Measurements from ENCODE around the gene MACROH2A1. TPM values are rescaled to one million over a fixed set of nuclear protein-coding genes. Genes with fewer than 3 reads are reported as not detected.

The MACROH2A1 gene
- polyA plus RNA-seq, 2 of the 4 experiments (the other 2 are of a cell fraction) = 158 to 172 TPM

- Histone ChIP-seq H3K4me2 (no peak overlapping the region), H3K4me3 (no peak overlapping the region), H3K4me1 (0 out of 3 replicates have a peak, but pooled peaks cover 7% of the 10 kb centered on the region), H3K9me3 (peaks cover 4% of the 10 kb centered on the region; the same call in 1 of the 3 replicates), H3K27ac (0 out of 6 replicates have a peak overlapping the region, but pooled peaks of 1 of the 2 experiments have one; percentile 13)
- DNase-seq (ENCODE audit: low read depth in 1 of 2, low spot score in 1 of 2) = no peak
- no peak for ATAC-seq
- CTCF ChIA-PET = interaction anchor here (0.9 kb wide), 1 partner anchor 22 kb away, joined by 3 read pairs; no protein-coding TSS in a partner anchor
- TF ChIP-seq, protein P1, sequence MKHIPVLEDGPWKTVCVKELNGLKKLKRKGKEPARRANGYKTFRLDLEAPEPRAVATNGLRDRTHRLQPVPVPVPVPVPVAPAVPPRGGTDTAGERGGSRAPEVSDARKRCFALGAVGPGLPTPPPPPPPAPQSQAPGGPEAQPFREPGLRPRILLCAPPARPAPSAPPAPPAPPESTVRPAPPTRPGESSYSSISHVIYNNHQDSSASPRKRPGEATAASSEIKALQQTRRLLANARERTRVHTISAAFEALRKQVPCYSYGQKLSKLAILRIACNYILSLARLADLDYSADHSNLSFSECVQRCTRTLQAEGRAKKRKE (CRISPR knock-in tag; IDR thresholded peaks at IDR 0.05; ENCODE audit: low read depth) = no peak
- TF ChIP-seq JUN (IDR thresholded peaks at IDR 0.05) = no peak
- no peak for TF ChIP-seq ZNF302 (CRISPR knock-in tag; IDR thresholded peaks at IDR 0.05)
- no peak for TF ChIP-seq HDAC2 (IDR thresholded peaks at IDR 0.05)
- TF ChIP-seq CBX2 (IDR thresholded peaks at IDR 0.05; ENCODE audit: borderline replicate concordance, low read depth) = no peak
- no peak for TF ChIP-seq MAZ (IDR thresholded peaks at IDR 0.05; ENCODE audit: borderline replicate concordance, low read depth, low read length)
- no peak for TF ChIP-seq EP300 (IDR thresholded peaks at IDR 0.05)
- TF ChIP-seq HOXB5 (CRISPR knock-in tag; IDR thresholded peaks at IDR 0.05) = no peak
- 93% methylated on average over 5 of the region's 5 CpGs for WGBS (ENCODE audit: missing lambda C conversion rate)
- FAIRE-seq = no peak
- POLR2A ChIA-PET = no interaction called here
Observed at GRCh38 chr5:135296900-135297816, 101.9 kb downstream of the MACROH2A1 start.

DNA sequence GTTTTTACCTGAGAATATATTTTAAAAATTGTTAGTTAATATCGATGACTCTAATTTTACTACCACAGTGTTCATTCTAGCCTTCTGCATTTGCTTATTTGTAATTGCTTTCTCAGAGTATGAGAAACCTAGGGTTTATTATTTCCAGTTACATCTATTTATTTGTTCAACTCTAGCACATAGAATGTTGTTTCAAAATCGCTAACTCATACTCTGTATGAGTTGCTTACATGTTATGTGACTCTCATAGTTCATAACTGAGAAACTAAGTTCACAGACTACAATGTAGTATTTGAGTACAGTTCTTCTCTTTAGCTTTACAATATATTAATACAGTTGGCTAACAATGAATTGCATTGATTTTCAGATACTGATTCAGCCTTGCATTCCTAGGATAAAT is 103.2 kb downstream of the MACROH2A1 start:
- no peak overlapping the region for H3K27ac ChIP-seq
- DNase-seq (ENCODE audit: low read depth in 1 of 2, low spot score in 1 of 2) = no peak
- H3K9me3 ChIP-seq = no peaks in the 10 kb centered on the region
- 0 out of 3 replicates have a peak, but pooled peaks cover 7% of the 10 kb centered on the region for H3K4me1 ChIP-seq
- H3K4me2 ChIP-seq = no peak overlapping the region
- 82% methylated on average over 2 of the region's 2 CpGs for WGBS (ENCODE audit: missing lambda C conversion rate)
- no peak for ATAC-seq
- ChIA-PET POLR2A (no interaction called here), CTCF (no interaction called here)
- TF ChIP-seq HES2 (IDR thresholded peaks at IDR 0.05) (no peak), KDM1A (IDR thresholded peaks at IDR 0.05; ENCODE audit: low read depth) (no peak), JUN (IDR thresholded peaks at IDR 0.05) (no peak), NR3C1 (IDR thresholded peaks at IDR 0.05) (no peak), POLR2AphosphoS2 (conservative IDR thresholded peaks at IDR 0.05; ENCODE audit: low read length) (no peak), MAFK (IDR thresholded peaks at IDR 0.05; ENCODE audit: partially characterized antibody) (no peak), RNF2 (IDR thresholded peaks at IDR 0.05; ENCODE audit: borderline replicate concordance, low read depth) (no peak), NPAS2 (CRISPR knock-in tag; IDR thresholded peaks at IDR 0.05; ENCODE audit: borderline replicate concordance) (no peak), RARB (CRISPR knock-in tag; IDR thresholded peaks at IDR 0.05) (no peak), HMGXB4 (CRISPR knock-in tag; IDR thresholded peaks at IDR 0.05; ENCODE audit: borderline replicate concordance) (no peak), CBX2 (IDR thresholded peaks at IDR 0.05; ENCODE audit: borderline replicate concordance, low read depth) (no peak), EHMT2 (IDR thresholded peaks at IDR 0.05; ENCODE audit: low read depth) (no peak), CHD4 (IDR thresholded peaks at IDR 0.05; ENCODE audit: borderline replicate concordance) (no peak), FOXS1 (CRISPR knock-in tag; IDR thresholded peaks at IDR 0.05) (no peak)
- TF ChIP-seq, protein P2, sequence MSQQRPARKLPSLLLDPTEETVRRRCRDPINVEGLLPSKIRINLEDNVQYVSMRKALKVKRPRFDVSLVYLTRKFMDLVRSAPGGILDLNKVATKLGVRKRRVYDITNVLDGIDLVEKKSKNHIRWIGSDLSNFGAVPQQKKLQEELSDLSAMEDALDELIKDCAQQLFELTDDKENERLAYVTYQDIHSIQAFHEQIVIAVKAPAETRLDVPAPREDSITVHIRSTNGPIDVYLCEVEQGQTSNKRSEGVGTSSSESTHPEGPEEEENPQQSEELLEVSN (IDR thresholded peaks at IDR 0.05; ENCODE audit: borderline replicate concordance, low read depth) = no peak
- TF ChIP-seq, protein P3, sequence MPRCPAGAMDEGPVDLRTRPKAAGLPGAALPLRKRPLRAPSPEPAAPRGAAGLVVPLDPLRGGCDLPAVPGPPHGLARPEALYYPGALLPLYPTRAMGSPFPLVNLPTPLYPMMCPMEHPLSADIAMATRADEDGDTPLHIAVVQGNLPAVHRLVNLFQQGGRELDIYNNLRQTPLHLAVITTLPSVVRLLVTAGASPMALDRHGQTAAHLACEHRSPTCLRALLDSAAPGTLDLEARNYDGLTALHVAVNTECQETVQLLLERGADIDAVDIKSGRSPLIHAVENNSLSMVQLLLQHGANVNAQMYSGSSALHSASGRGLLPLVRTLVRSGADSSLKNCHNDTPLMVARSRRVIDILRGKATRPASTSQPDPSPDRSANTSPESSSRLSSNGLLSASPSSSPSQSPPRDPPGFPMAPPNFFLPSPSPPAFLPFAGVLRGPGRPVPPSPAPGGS (IDR thresholded peaks at IDR 0.05) = no peak
- TF ChIP-seq, protein P4, sequence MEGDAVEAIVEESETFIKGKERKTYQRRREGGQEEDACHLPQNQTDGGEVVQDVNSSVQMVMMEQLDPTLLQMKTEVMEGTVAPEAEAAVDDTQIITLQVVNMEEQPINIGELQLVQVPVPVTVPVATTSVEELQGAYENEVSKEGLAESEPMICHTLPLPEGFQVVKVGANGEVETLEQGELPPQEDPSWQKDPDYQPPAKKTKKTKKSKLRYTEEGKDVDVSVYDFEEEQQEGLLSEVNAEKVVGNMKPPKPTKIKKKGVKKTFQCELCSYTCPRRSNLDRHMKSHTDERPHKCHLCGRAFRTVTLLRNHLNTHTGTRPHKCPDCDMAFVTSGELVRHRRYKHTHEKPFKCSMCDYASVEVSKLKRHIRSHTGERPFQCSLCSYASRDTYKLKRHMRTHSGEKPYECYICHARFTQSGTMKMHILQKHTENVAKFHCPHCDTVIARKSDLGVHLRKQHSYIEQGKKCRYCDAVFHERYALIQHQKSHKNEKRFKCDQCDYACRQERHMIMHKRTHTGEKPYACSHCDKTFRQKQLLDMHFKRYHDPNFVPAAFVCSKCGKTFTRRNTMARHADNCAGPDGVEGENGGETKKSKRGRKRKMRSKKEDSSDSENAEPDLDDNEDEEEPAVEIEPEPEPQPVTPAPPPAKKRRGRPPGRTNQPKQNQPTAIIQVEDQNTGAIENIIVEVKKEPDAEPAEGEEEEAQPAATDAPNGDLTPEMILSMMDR (IDR thresholded peaks at IDR 0.05) = no peak
- FAIRE-seq = no peak
- H3K4me3 ChIP-seq = no peak overlapping the region
